ENCODE measurements around the gene FREM2. TPM values are rescaled to one million over a fixed set of nuclear protein-coding genes. Genes with fewer than 3 reads are reported as not detected.
A peak's percentile ranks its signal among the peaks of the same experiment; 100 is the strongest.

The FREM2 gene
- total and polyA plus RNA-seq, 2 of the 13 experiments (the other 11 are each of a cell fraction or from before 2014, with no cell fraction given) = not detected

GRCh38 chr13:38777347-38778119 is 90.7 kb downstream of the FREM2 start:
- no peak for FAIRE-seq
- no peak overlapping the region for H3K4me2 ChIP-seq (ENCODE audit: low read depth, low read length)
- WGBS (ENCODE audit: low lambda C conversion rate) = 4% methylated on average over 6 of the region's 6 CpGs
- intact Hi-C loops (cut with micrococcal nuclease; ENCODE audit: unreplicated experiment) = no loop called here
- H3K9me3 ChIP-seq (ENCODE audit: low read length) = no peaks in the 10 kb centered on the region
- no peak overlapping the region for H3K4me3 ChIP-seq (replicated peaks in 1 of 3; ENCODE audit: insufficient read depth in 1 of 3, low read depth in 2 of 3, low read length in 3 of 3)
- no peaks in the 10 kb centered on the region for H3K27me3 ChIP-seq (ENCODE audit: control insufficient read depth in 1 of 2, insufficient read depth in 2 of 2, low read length in 2 of 2)
- no peaks in the 10 kb centered on the region for H3K79me2 ChIP-seq (ENCODE audit: insufficient read depth, low read length)
- H3K36me3 ChIP-seq (replicated peaks in 1 of 2; ENCODE audit: control insufficient read depth in 1 of 2, insufficient read depth in 2 of 2, low read length in 2 of 2) = no peaks in the 10 kb centered on the region
- ATAC-seq = no peak
- no peak overlapping the region for H3K27ac ChIP-seq (ENCODE audit: extremely low read length, insufficient read depth, low read length)
- H2AFZ ChIP-seq (ENCODE audit: low read length) = no peak overlapping the region
- no peaks in the 10 kb centered on the region for H4K20me1 ChIP-seq (ENCODE audit: insufficient read depth, low read length)
- no TSS peak for BruUV-seq (replicated peaks)
- in situ Hi-C loops (cut with HindIII; ENCODE audit: extremely low pct_ligation_motif_present, low pct_unique_long_range_greater_than_20kb) = no loop called here
- H3K4me1 ChIP-seq (ENCODE audit: insufficient read depth, low read length) = no peaks in the 10 kb centered on the region
- DNase-seq (ENCODE audit: low spot score) = peak; percentile 3
- POLR2A ChIA-PET = no interaction called here
- CTCF ChIA-PET (ENCODE audit: low intra/inter-chr PET ratio, low total read pairs) = no interaction called here
- H3K9ac ChIP-seq (ENCODE audit: insufficient read depth, low read depth, low read length) = no peak overlapping the region
- TF ChIP-seq SRSF4 (IDR thresholded peaks at IDR 0.05; ENCODE audit: low read depth, low read length, poor library complexity, severe bottlenecking) (no peak), ZFP41 (CRISPR knock-in tag; IDR thresholded peaks at IDR 0.05; ENCODE audit: borderline replicate concordance) (no peak), JUN (CRISPR knock-in tag; IDR thresholded peaks at IDR 0.05) (no peak), RORA (CRISPR knock-in tag; IDR thresholded peaks at IDR 0.05) (no peak), SKIL (CRISPR knock-in tag; IDR thresholded peaks at IDR 0.05; ENCODE audit: borderline replicate concordance) (no peak), RCOR2 (CRISPR knock-in tag; IDR thresholded peaks at IDR 0.05) (no peak), FOXA3 (CRISPR knock-in tag; IDR thresholded peaks at IDR 0.05) (no peak), FOXP1 (IDR thresholded peaks at IDR 0.05) (no peak), FOXP1 (CRISPR knock-in tag; IDR thresholded peaks at IDR 0.05) (no peak), HNF4A (CRISPR knock-in tag; IDR thresholded peaks at IDR 0.05) (no peak), THAP11 (CRISPR knock-in tag; IDR thresholded peaks at IDR 0.05) (no peak), YY1 (IDR thresholded peaks at IDR 0.05; ENCODE audit: insufficient read depth, insufficient replicate concordance, low read depth, low read length) (no peak), MBD4 (IDR thresholded peaks at IDR 0.05; ENCODE audit: borderline replicate concordance, low read length) (no peak), RXRB (CRISPR knock-in tag; IDR thresholded peaks at IDR 0.05; ENCODE audit: borderline replicate concordance) (no peak), REPIN1 (CRISPR knock-in tag; IDR thresholded peaks at IDR 0.05; ENCODE audit: borderline replicate concordance, low read depth) (no peak), E2F1 (CRISPR knock-in tag; IDR thresholded peaks at IDR 0.05) (no peak), HOMEZ (CRISPR knock-in tag; IDR thresholded peaks at IDR 0.05; ENCODE audit: low read depth) (no peak), KDM6A (CRISPR knock-in tag; IDR thresholded peaks at IDR 0.05; ENCODE audit: low read depth) (no peak), ZNF446 (CRISPR knock-in tag; IDR thresholded peaks at IDR 0.05) (no peak)
